D721Med (cell line): ENCODE results near the gene KRT86.
"Not testable (repeated sequence)": the region's sequence is repeated elsewhere in the genome, so short reads cannot be mapped to it uniquely, and the experiment has no call there.

Source experiments
- DNase-seq: peaks from one replicate; pipeline ENCODE4 v3.0.0; 2011; ENCODE audit warnings: low spot score; ENCODE audit not compliant: insufficient read length
- FAIRE-seq: peaks from 2 replicates; lab custom pipeline; 2011; peaks lifted over from hg19 to GRCh38; lab: Jason Lieb, UNC
- TF ChIP-seq, protein P1 (sequence below): IDR thresholded peaks from 2 replicates; pipeline ENCODE4 v1.5.1; 2012; ENCODE audit warnings: mild to moderate bottlenecking, control low read depth; ENCODE audit not compliant: insufficient read depth; ENCODE audit errors: missing control alignments

The KRT86 gene

DNA sequence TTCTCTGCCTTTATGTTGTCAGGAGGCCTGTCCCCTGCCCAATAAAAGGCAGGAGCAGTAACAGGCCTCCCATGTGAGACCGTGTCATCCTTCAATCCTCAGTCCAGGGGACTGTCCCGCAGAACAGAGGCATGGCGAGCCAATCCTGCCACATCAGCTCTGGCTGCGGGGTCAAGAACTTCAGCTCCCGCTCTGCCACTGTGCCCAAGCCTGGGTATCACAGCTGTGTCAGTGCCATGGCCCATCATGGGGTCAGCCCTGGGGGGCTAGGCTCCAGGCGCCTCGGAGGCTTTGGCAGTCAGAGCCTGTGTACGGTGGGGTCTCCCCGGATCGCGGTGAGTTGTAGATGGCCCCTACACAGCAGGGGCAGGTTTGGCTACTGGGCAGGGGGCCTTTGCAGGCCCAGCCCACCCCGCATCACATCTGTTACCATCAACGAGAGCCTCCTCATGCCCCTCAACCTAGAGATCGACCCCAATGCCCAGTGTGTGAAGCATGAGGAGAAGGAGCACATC is 66.7 kb downstream of the KRT86 start:
- FAIRE-seq: no peak
- DNase-seq: no peak
- TF ChIP-seq, protein P1, sequence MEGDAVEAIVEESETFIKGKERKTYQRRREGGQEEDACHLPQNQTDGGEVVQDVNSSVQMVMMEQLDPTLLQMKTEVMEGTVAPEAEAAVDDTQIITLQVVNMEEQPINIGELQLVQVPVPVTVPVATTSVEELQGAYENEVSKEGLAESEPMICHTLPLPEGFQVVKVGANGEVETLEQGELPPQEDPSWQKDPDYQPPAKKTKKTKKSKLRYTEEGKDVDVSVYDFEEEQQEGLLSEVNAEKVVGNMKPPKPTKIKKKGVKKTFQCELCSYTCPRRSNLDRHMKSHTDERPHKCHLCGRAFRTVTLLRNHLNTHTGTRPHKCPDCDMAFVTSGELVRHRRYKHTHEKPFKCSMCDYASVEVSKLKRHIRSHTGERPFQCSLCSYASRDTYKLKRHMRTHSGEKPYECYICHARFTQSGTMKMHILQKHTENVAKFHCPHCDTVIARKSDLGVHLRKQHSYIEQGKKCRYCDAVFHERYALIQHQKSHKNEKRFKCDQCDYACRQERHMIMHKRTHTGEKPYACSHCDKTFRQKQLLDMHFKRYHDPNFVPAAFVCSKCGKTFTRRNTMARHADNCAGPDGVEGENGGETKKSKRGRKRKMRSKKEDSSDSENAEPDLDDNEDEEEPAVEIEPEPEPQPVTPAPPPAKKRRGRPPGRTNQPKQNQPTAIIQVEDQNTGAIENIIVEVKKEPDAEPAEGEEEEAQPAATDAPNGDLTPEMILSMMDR: no peak

DNA sequence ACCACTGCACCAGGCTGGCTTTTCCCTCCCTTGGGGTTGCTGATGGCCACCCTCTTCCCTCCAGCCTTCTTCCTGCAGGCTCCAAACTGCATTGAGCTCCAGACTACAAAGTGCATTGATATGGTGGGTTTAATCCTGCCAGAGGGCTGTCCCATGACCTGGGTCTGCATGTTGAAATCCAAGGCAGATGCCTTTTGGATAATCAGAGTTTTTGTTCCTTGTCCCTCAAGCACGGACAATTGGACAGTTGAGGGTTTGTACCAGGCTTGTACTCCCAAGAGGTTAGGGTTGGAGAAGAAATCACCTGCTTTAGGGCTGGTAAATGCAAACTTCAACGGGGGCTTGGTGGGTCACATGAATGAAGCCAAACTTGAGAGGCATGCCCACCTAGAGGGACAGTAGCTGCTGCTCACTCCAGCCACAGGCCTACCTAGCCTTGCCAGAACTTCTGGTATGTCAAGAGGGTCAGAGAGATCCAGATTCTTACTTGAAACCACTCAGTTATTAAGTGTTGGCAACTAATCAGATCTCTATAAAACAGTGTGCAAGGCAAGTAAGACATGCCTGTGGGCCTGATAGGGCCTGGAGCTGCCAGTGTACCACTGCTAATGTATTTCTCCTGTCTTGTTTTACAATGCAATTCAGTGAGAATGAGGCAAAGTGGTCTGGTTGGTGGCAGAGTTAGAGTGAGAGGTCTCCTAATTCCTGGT is 68.5 kb downstream of the KRT86 start:
- TF ChIP-seq, protein P1: no peak
- DNase-seq: no peak
- FAIRE-seq: no peak

DNA sequence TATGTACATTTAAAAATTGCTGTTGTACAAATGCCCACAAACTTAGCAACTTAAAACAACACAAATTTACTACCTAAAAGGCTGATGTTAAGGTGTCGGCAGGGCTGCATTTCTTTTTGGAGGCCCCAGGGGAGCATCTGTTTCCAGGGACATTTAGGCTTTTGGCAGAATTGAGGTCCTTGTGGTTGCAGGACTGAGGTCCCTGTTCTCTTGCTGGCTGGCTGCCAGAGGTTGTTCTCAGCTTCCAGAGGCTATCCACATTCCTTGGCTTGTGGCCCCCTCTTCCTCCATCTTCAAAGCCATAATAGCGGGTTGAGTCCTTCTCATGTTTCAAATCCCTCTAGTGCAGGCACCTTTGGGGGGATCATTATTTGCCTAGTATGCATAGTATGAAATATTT is 69.1 kb downstream of the KRT86 start:
- FAIRE-seq: no peak
- TF ChIP-seq, protein P1: no peak
- no peak for DNase-seq

DNA sequence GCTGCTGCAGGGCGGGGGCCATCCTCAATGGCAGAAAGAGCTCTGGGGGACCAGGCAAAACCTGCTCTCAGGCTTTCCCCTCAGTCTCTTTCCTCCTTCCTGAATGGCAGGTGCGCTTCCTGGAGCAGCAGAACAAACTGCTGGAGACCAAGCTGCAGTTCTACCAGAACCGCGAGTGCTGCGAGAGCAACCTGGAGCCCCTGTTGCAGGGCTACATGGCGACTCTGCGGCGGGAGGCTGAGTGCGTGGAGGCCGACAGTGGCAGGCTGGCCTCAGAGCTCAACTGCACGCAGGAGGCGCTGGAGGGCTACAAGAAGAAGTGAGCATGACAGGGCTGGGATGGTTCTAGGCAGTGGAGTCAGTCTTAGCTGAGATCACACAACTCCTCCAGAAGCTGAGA is 69.7 kb downstream of the KRT86 start:
- no peak for DNase-seq
- no peak for FAIRE-seq
- TF ChIP-seq, protein P1: no peak

DNA sequence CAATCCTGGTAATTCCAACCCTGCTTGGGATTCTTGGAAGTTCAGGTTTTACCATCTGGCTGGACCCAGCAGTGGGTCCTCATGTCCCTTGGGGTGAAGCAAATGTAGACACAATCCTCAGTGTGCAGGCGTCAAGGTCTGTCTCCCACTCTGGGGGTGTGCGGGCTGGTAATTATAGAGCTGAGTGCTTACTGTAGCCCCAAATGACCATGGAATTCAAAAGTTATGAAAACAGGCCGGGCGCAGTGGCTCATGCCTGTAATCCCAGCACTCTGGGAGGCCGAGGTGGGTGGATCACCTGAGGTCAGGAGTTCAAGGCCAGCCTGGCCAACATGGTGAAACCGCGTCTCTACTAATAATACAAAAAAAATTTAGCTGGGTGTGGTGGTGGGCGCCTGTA is 70.6 kb downstream of the KRT86 start:
- FAIRE-seq, DNase-seq: not testable (repeated sequence)

DNA sequence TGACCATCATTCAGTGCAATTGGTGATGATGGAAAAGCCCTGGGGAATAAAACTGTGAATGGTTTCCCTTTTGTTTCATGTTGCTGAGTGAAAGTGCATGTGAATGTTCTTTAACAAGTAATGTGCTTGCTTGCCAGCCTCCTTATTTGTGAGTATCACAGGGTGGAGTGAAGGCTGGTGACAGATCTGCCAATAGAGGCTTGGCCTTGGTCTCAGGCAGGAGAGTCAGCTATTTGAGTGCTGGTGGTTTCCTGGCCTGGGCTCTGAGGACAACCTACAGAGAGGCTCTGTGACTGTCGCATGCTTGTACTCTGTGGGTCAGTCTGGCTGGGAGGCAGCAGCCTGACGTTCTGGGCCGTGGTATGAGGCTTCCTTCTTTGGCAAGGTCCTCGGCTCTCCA is 72.1 kb downstream of the KRT86 start:
- no peak for DNase-seq
- FAIRE-seq: no peak
- TF ChIP-seq, protein P1: no peak

DNA sequence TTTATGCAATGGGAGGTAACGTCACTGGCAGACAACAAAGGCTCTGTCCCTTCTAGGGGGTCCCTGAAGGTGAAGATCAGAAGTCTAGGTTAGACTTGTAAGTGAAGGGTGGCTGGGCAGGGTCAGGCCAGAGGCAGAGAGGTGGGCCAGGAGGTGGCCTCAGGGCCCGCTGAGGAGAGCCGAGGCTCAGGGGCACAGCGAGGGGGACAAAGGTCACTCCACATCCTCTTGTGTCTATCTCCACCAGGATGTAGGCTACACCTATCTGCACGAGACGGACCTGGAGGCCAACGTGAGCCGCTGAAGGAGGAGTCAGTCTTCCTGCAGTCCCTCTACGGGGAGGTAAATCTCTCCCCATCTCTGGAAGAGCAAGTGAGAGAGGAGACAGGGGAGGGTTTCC is 72.6 kb downstream of the KRT86 start:
- FAIRE-seq: no peak
- TF ChIP-seq, protein P1: no peak
- no peak for DNase-seq
